Measurements from ENCODE around the gene ERBB4.

The ERBB4 gene

DNA sequence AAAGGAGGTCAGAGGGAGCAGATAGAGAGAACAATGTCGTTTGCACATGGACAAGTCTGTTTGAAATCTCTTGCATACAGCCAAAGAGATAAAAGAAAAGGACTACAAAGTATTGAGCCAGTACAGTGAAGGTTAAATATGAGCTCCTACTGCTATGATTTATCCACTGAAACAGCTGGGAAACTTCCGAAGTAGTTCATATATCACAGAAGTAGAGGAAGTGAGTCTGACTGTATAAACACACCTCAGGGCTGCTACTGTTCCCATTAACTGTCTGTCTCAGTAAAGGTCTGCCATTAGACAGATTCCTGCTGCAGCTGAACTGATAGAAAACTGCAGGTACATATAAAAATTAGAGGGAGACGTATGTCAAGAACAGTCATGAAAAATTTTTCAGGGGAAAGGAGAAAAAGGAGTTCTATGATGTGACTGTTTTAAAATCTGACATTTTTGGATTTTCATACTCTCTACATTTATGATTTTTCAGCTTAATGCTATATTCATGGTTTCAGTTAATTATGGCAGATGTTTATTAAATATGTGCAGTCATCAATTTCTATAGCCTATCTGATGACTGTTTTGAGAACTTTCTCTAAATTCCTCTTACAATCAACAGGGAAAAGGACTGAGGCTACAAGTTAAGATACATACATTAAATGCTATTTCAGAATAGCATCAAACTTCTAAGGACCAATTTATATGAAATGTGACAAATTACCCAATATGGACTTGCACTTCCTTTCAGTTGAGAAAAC, 364.7 kb downstream of the ERBB4 start:
- no peak for FAIRE-seq
- no peak for DNase-seq (ENCODE audit: extremely low spot score, insufficient read length, low read depth)

DNA sequence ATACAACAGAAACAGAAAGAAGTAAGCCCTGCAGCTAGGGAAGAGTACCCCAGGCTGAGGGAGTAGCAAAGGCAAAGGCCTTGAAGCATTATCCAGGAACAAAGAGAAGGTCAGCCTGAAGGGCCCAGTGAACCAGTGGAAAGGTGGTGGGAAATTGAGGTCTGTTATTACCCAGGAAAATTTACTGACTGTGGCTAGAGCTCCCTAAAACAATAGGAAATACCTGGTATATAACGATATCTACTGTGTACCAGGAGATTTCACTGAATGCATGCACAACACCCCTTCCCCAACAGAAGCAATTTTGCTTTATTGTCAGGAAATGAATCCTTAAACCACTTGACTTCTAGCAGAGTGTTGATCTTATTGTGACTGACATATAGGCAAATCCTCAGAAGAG, 365.3 kb downstream of the ERBB4 start:
- DNase-seq (ENCODE audit: extremely low spot score, insufficient read length, low read depth) (no peak), FAIRE-seq (no peak)

DNA sequence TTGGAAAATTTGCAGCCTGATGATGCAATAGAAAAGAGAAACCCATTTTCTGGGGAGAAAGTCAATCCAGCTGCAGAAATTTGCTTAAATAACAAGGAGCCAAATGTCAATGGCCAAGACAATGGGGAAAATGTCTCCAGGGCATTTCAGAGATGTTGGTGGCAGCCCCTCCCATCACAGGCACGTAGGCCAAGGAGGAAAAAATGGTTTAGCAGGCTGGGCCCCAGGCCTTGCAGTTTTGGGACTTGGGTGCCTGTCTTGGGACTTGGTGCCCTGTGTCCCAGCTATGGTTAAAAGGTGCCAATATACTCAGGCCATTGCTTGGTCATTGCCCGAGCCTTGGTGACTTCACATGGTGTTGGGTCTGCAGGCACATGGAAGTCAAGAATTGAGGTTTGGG, 368.2 kb downstream of the ERBB4 start:
- no peak for FAIRE-seq

DNA sequence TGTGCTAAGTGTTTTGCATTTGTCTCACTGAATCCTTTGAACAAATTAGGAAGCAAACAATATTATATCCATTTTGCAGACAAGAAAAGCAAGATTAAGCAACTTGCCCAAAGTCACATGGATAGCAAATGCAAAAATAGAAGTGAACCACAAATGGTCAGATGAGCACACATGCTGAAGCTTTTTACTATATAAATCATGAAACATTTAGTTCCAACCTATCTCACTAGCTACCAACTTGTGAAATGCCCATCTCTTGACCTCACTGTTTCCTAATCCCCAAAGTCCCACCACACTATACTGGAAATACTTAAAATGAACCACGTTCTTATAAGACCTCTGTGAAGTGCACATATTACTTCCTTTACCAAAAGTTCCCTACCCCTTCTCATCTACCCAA, 380.5 kb downstream of the ERBB4 start:
- DNase-seq (ENCODE audit: extremely low spot score, insufficient read length, low read depth) = no peak
- FAIRE-seq = no peak

More for the DNA sequence above, 368.2 kb downstream of the ERBB4 start:
- DNase-seq (ENCODE audit: extremely low spot score, insufficient read length, low read depth) = no peak

DNA sequence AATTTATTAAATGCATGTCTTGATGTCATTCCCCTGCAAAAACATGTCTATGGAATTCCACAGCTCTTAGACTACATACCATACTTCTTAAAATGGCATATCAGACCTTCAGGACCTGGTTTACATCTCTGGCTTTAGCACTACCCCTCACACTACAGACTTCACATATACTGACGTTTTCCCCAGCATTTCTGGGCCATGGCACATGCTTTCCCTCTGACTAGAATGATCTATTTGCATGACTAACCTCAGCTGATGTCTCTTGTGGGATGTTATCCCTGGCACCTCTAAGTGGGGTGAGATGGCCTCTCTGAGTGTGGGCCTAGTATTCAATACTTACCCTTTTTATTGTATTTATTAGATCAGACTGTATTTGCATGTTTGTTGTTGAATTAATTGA, 381.6 kb downstream of the ERBB4 start:
- FAIRE-seq (no peak), DNase-seq (ENCODE audit: extremely low spot score, insufficient read length, low read depth) (no peak)

DNA sequence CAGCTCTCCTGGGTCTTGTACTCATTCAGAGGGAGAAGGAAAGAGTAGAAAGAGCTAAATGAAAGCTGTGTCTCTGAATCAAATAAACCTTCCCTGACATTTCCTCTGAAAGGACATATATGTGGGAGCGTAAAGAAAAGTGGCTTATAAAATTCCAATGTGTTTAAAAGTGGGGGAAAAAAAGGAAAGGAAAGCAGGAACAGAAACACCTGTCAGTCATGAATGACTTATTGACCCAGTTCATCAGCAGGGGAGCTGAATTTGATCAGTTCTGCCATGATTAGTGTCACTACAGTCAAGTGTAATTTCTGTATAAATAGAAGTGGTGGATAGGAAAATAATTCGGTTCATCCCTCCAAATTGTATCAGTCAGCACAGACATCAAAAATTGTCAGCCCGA, 382.5 kb downstream of the ERBB4 start:
- FAIRE-seq (no peak), DNase-seq (ENCODE audit: extremely low spot score, insufficient read length, low read depth) (no peak)

DNA sequence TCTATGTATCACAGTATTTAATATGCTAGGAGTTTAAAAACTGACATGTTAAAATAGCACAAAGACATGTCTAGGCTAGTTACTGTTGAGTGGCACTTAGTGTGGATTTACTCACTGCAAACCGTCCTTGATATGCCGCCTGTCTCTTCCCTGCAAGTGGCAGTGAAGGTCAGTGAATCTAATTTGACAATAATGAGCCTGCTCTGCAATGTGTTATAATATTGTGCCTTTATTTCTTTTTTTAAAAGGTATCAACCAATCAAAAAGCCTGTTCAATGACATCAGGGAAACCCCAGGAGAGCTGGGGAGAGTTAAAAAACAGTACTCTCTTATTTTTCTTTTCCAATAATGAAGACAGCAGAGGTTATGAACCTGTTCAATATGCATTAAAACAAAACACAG, 384.1 kb downstream of the ERBB4 start:
- FAIRE-seq (no peak), DNase-seq (ENCODE audit: extremely low spot score, insufficient read length, low read depth) (no peak)

DNA sequence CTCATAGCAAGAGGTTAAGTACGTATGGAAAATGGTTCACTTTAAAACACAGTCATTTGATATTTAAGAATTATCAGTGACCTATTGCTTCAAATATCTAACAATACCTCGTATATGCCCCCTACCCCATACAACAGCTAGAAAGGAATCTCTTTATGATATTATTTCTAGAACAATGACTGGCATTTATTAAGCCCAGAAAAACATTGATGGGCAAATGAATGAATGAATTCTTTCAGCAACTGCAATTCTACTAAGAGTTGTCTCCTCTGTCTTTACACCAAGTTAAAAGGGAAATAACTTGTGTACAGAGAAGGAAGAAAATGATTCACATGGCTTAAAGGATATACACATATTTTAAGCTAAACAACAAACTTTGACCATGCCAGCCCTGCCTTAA, 384.7 kb downstream of the ERBB4 start:
- FAIRE-seq (no peak), DNase-seq (ENCODE audit: extremely low spot score, insufficient read length, low read depth) (no peak)

DNA sequence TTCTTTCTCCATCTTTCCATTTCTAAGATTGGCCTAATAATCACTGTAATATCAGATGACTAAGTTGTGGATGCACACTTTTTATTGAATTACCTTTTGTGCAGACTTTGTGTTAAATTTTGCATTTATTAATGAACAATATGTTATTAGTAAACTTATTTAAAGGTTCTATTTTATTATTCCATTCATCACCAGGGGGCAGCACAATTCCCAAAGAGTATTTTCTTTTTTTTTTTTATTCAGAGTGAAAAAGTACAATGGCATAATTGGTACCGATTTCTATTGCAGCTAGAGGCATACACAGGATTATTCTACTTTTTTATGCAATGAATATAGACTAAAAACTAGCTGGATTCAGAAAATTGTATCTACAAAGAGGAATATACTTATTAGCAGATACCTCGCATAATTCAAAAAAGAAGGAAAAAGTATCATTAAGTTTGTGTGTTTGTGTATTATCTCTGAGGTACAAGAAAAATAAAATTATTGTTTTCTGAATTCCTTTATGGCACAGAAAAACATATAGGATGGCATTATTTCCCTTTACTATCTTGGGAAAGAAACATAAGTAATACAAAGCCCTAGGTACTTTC, 390.6 kb downstream of the ERBB4 start:
- FAIRE-seq (no peak), DNase-seq (ENCODE audit: extremely low spot score, insufficient read length, low read depth) (no peak)

DNA sequence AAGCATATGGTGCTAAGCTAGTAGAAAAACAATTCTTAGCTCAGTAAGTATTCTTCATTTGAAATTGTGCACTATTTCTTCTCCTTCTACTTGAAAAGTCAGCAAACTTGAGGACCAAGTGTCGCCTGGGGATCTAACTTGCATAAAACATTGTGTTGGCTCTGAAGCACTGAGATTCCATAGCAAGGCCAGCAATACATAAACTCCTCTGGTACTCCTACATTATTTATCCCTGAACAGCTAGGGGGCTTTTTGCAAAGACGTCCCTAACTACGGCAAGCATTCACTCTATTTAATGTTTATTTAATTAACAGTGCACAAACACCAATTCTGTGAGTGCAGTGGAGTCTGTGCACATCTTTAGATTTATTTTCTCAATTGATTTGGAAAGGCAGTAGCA, 392.2 kb downstream of the ERBB4 start:
- no peak for FAIRE-seq
- no peak for DNase-seq (ENCODE audit: extremely low spot score, insufficient read length, low read depth)

DNA sequence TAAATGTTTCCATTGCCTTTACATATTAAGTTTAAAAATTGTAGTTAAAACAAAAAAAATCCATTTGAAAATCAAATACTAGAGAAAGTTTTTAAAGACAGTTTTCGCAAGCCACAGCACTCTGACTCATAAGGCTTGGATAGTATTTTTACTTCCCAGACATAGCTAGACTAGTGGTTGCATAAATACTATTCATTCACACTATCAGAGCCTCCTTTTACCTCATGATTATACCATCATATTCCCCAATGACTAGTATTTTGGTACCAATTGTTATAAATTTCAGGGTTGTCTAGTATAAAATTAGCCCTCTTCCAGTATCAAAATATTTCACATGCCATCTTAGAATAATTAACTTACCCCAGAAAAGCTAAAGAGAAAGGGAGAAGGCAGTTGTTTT, 393.5 kb downstream of the ERBB4 start:
- FAIRE-seq (no peak), DNase-seq (ENCODE audit: extremely low spot score, insufficient read length, low read depth) (no peak)

DNA sequence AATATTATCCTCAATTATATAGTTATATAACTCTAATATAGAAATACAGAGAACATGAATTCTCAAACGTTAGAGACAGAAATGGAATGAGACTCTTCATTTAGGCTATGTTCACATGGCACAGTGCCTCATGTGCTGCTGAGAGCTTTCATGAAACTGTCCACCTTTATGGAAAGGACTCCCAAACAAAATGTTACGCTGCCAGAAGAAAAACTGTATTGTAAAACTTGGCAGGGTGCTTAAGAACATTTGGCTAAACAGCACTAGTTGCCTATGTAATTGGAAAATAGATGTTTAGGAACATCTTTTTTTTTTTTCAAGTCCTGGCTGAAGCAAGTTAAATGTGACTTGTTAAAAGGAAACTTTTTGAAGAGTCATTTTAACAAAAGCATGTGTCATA, 396.0 kb downstream of the ERBB4 start:
- no peak for DNase-seq (ENCODE audit: extremely low spot score, insufficient read length, low read depth)
- FAIRE-seq = no peak

DNA sequence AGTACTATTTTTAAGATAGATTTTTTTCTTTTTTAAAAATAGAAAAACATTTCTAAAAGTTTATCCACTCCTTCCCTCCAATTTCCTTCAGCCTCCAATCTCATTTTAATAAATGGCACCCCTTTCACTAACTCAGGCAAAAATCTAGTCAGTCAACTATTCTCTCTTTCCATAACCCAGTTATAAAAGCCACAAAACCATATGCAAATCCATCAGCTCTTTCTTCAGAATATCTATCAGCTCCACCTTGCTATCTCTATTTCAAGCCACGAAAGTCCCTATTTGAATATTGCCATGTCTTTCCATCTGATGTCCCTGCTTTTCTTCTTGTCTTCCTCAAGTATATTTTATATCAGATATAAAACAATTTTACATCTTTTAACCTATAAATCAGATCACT, 397.1 kb downstream of the ERBB4 start:
- no peak for DNase-seq (ENCODE audit: extremely low spot score, insufficient read length, low read depth)
- FAIRE-seq = no peak

DNA sequence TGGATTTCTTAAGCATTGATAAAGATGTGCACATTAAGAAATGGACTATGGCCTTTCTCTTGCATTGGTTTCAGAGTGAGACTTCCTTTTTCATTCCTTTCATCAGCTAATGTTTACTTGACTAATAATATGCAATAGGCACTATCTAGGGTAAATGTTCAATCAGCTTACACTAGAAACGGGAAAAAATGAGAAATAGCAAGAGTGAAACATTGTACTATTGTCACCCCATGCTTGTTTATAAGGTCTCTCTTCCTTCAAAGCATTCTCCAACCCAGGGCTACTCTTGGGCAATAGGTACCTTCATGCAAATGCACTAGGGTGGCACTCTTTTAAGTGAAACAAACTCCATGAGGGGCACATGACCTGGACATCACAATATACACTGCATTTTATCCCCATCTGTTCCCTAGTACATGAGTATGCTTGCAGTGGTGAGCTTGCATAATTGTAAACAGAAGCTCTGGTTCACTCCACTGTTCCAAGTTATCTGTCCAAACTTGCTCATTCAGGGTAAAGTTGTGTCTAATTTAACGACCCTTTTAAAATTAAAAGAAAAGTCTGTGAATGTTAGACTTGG, 402.3 kb downstream of the ERBB4 start:
- DNase-seq (ENCODE audit: extremely low spot score, insufficient read length, low read depth) = no peak
- no peak for FAIRE-seq

DNA sequence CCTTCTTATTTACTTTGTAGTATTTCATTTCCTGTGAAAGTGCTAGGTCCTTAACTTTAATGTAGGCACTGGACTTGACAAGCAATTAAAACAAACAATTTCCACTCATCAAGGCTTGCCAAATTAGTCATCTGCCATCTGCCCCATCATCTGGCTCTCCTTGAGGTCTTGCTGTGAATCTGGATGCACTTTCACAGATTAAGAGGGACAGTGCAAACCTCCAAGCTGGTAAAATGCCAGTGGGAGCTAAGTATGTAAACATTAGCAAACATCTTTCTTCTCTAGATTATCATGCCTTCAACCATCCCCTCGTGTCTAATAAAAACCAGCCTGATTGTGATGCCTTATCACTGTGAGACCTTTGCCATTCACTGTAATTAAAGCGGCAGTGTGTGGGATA, 402.9 kb downstream of the ERBB4 start:
- FAIRE-seq = no peak
- DNase-seq (ENCODE audit: extremely low spot score, insufficient read length, low read depth) = no peak

DNA sequence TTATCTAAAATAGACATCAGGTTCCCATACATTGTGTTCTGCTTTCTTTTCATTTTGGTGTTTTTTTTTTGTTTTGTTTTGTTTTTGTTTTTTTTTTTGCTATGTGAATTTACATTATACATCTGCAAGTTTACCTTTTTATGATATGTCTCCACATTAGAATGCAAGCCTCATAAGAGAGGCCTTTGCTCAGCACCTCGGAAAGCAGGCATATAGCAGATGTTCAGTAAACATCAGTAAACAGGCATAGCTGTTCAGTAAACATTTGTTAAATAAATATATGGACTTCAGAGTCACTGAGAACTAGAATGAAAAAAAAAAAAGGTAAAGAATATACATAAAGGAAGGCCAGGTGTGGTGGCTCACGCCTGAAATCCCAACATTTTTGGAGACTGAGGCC, 405.3 kb downstream of the ERBB4 start:
- no peak for FAIRE-seq
- no peak for DNase-seq (ENCODE audit: extremely low spot score, insufficient read length, low read depth)

DNA sequence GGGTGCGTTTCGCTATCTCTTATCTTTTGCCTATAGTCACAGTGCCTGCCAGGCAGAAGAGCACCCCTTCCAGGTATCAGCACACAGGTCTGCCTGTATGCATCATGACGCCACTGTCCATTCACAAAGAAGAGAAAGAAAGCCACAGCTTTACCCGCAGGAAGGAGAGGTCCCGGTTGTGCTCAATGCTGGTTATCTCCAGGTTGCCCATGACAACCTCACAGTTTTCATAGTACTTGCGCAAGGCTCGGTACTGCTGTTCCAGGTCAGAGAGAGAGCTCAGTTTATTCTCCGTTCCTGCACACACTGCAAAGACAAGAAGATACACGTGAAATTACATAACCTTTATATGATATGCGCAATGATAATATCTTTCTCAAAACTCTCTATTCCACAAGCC, 414.0 kb downstream of the ERBB4 start:
- DNase-seq (ENCODE audit: extremely low spot score, insufficient read length, low read depth) (no peak), FAIRE-seq (no peak)

DNA sequence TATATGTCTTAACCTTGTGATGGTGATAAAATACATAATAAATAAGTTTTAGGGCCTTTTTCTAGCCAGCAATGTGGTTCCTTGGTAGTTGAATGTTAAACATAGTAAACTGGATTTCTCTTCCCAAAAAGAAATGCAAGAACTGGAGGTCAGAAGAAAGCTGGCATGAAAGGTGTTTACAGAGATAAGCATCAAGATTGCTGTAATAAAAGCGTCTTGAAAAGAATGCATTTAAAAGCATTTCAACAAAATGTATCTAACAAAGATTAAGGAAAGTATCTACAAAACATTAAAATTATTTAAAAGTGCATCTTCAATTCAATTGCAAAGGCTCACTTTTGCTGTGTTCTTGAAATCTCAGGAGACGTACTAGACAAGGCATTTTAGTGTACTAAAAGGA, 419.0 kb downstream of the ERBB4 start:
- DNase-seq (ENCODE audit: extremely low spot score, insufficient read length, low read depth) = no peak
- FAIRE-seq = no peak

DNA sequence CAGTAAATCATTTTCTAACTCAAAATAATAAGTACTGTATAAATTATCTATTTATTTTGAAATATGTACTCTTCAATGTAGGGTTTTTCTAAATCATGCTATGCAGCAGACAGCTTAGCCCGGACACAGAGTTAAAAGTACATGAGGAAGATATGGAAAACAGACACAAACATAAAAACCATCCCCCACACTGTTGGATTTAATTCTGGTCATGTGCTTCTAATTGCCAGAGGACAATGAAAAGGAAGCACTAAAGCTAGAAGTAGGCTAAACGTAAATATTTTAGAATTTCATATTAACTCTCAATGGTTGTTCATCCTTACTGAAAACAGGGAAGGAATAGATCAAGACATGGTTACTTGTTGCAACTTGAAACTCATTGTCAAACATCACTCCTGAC, 420.7 kb downstream of the ERBB4 start:
- no peak for DNase-seq (ENCODE audit: extremely low spot score, insufficient read length, low read depth)
- no peak for FAIRE-seq

DNA sequence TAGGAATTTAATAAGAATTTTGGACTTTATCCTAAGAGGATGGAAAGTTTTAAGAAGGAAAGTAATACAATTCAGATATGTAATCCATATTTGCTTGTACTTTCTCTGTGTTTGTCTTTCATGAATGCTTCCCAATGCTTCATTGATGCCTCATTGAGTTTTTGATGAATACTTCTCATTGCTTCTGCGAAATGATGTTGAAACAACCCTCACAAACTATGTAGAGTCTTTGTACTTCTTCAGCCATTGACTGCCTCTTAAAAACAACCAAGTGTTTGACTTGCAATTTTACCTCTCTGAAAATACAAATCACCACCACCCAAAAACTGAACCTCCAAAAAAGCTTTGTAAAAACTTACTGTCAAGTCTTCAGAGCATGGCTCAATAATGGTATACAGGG, 424.1 kb downstream of the ERBB4 start:
- DNase-seq (ENCODE audit: extremely low spot score, insufficient read length, low read depth) = no peak
- FAIRE-seq = no peak

DNA sequence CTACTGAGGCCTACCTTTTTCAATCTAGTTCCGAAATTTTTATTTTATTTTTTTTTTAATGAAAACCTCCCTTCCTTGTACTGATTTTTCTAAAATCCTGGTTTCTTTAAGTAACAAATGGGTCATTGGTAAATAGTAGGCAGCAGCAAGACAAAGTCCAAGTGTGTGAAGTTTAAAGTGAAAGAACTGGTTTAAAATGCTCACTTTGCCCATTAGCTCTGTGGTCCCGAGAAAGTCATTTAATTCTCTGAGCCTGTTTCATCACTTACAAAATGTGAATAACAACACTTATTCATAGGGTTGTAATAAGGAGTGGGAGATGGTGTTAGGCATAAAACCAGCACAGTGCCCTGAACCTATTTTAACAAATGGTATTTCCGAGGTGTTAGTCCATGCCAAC, 426.2 kb downstream of the ERBB4 start:
- DNase-seq (ENCODE audit: extremely low spot score, insufficient read length, low read depth) (no peak), FAIRE-seq (no peak)
